HCT116 (cell line): ENCODE results near the gene SLC25A10.

ENCODE experiments used
- CEBPB ChIP-seq: IDR thresholded peaks from 2 replicates; pipeline ENCODE4 v1.6.1; 2012; ENCODE audit warnings: low read depth
- EZH2 ChIP-seq: fragments of 200-600 bp; sonication (generic); IDR thresholded peaks from 2 replicates; pipeline ENCODE4 v1.6.1; 2017; ENCODE audit warnings: antibody characterized with exemption, mixed run types
- POLR2A ChIP-seq: IDR thresholded peaks from 2 replicates; pipeline ENCODE4 v1.7.0; 2011; ENCODE audit warnings: borderline replicate concordance; ENCODE audit not compliant: insufficient read depth, insufficient read length; ENCODE audit errors: extremely low read depth
- POLR2AphosphoS5 ChIP-seq: IDR thresholded peaks from 2 replicates; pipeline ENCODE4 v1.6.1; 2011; ENCODE audit warnings: mild to moderate bottlenecking, low read depth, low read length, moderate library complexity
- RAD21 ChIP-seq: IDR thresholded peaks from 2 replicates; pipeline ENCODE4 v1.6.1; 2012; ENCODE audit warnings: low read depth, mild to moderate bottlenecking
- SIN3A ChIP-seq: IDR thresholded peaks from 2 replicates; pipeline ENCODE4 v1.6.1; 2012; ENCODE audit warnings: low read depth
- SRF ChIP-seq: IDR thresholded peaks from 2 replicates; pipeline ENCODE4 v1.6.1; 2012; ENCODE audit warnings: low read depth
- TCF7L2 ChIP-seq: IDR thresholded peaks from 2 replicates; pipeline ENCODE4 v1.7.0; 2011; ENCODE audit warnings: borderline replicate concordance, inconsistent platforms; ENCODE audit not compliant: insufficient read depth, insufficient read length; ENCODE audit errors: extremely low read depth
- YY1 ChIP-seq: IDR thresholded peaks from 2 replicates; pipeline ENCODE4 v1.6.1; 2011; ENCODE audit warnings: low read length, low read depth, moderate library complexity, mild to moderate bottlenecking; ENCODE audit not compliant: insufficient replicate concordance; ENCODE audit errors: extremely low read depth
- ZNF274 ChIP-seq: fragments of 200-500 bp; sonication (Bioruptor generic); IDR thresholded peaks from 2 replicates; pipeline ENCODE4 v1.6.1; 2014; ENCODE audit warnings: mild to moderate bottlenecking, low read depth, low read length, inconsistent platforms
- TF ChIP-seq, protein P1 (sequence below): IDR thresholded peaks from 2 replicates; pipeline ENCODE4 v1.6.1; 2011; ENCODE audit warnings: mild to moderate bottlenecking, low read length, moderate library complexity; ENCODE audit not compliant: insufficient replicate concordance; ENCODE audit errors: extremely low read depth
- TF ChIP-seq, protein P2 (sequence below), 3 experiments: fragments of 200-600 bp in 1 of 3; sonication (generic) in 1 of 3; IDR thresholded peaks in 2 of 3; conservative IDR thresholded peaks in 1 of 3; 2 replicates each; pipeline ENCODE4 v1.5.1; 2012 to 2017; ENCODE audit warnings: low read depth in 2 of 3, low read length in 2 of 3, antibody characterized with exemption in 1 of 3, borderline replicate concordance in 1 of 3, control low read depth in 1 of 3, mild to moderate bottlenecking in 1 of 3, mixed read lengths in 1 of 3, mixed run types in 1 of 3, moderate library complexity in 1 of 3; ENCODE audit not compliant: insufficient read depth in 1 of 3

- no peak for TF ChIP-seq ZNF274
- no peak for TF ChIP-seq SIN3A
- TF ChIP-seq YY1, result peak; percentile 31
- peak; percentile 80 for TF ChIP-seq POLR2AphosphoS5
- TF ChIP-seq, protein P1, sequence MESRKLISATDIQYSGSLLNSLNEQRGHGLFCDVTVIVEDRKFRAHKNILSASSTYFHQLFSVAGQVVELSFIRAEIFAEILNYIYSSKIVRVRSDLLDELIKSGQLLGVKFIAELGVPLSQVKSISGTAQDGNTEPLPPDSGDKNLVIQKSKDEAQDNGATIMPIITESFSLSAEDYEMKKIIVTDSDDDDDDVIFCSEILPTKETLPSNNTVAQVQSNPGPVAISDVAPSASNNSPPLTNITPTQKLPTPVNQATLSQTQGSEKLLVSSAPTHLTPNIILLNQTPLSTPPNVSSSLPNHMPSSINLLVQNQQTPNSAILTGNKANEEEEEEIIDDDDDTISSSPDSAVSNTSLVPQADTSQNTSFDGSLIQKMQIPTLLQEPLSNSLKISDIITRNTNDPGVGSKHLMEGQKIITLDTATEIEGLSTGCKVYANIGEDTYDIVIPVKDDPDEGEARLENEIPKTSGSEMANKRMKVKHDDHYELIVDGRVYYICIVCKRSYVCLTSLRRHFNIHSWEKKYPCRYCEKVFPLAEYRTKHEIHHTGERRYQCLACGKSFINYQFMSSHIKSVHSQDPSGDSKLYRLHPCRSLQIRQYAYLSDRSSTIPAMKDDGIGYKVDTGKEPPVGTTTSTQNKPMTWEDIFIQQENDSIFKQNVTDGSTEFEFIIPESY, result peak; percentile 31
- no peak for TF ChIP-seq EZH2
- TF ChIP-seq, protein P2, sequence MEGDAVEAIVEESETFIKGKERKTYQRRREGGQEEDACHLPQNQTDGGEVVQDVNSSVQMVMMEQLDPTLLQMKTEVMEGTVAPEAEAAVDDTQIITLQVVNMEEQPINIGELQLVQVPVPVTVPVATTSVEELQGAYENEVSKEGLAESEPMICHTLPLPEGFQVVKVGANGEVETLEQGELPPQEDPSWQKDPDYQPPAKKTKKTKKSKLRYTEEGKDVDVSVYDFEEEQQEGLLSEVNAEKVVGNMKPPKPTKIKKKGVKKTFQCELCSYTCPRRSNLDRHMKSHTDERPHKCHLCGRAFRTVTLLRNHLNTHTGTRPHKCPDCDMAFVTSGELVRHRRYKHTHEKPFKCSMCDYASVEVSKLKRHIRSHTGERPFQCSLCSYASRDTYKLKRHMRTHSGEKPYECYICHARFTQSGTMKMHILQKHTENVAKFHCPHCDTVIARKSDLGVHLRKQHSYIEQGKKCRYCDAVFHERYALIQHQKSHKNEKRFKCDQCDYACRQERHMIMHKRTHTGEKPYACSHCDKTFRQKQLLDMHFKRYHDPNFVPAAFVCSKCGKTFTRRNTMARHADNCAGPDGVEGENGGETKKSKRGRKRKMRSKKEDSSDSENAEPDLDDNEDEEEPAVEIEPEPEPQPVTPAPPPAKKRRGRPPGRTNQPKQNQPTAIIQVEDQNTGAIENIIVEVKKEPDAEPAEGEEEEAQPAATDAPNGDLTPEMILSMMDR (IDR thresholded peaks at IDR 0.05 in 2 of 3, conservative IDR thresholded peaks at IDR 0.05 in 1 of 3; ENCODE audit: borderline replicate concordance in 1 of 3, insufficient read depth in 1 of 3, low read depth in 2 of 3, low read length in 2 of 3), result no peak
- no peak for TF ChIP-seq POLR2A
- TF ChIP-seq CEBPB, result no peak
- TF ChIP-seq TCF7L2, result no peak
- TF ChIP-seq SRF, result no peak
- no peak for TF ChIP-seq RAD21
These were observed 10.4 kb downstream of the SLC25A10 start for GRCh38 chr17:81722184-81723120.
